Measurements from ENCODE around the gene DMC1.
A peak's percentile ranks its signal among the peaks of the same experiment; 100 is the strongest.

DNA sequence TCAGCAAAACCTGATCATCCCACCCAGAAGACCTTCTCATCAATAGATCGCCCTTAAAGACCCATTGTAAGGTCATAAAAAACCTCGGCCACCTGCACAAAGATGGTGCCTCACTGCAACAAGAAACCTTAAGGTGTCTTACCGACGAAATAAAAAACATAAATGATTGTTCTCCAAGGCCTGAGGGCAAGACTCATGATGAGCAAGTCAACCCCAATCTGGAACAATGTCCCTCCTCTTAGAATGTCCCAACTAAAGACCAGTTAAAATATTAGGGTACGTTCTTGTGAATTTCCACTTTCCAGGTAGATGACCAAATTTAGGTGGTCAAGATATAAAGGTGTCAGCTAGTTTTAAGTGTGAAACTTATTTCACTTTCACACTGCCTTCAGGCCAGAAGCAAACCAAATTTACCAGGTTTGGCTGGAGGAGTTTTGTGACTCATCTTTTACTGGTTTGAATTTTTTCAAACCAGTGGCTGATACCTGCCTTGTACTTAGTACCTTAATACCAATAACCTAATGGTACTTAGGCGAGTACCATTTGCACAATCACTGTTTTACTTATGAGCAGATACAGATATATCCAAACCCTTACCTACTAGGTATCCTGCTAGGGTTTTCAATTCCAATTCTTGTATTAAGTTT lies 87.2 kb downstream of the DMC1 start:
- TF ChIP-seq EZH2 (IDR thresholded peaks at IDR 0.05) (no peak), POLR2AphosphoS5 (IDR thresholded peaks at IDR 0.05; ENCODE audit: borderline replicate concordance, low read depth, low read length) (0 out of 2 replicates have a peak, but pooled peaks have one; percentile 22), FOXP2 (optimal IDR thresholded peaks at IDR 0.05; ENCODE audit: control extremely low read depth, extremely low read length, insufficient read depth) (no peak)

Data from SK-N-MC (cell line).